ENCODE measurements around the gene SYNGAP1. TPM values are rescaled to one million over a fixed set of nuclear protein-coding genes. Genes with fewer than 3 reads are reported as not detected.

The SYNGAP1 gene
- total RNA-seq, 1 experiment from 2014 or later = 77.6 TPM

- ChIA-PET CTCF (no interaction called here), POLR2A (ENCODE audit: low non-redundant PET) (no interaction called here)
- no TSS peak for BruUV-seq (replicated peaks)
- Histone ChIP-seq H3K36me3 (ENCODE audit: insufficient read depth, low read length, poor library complexity, severe bottlenecking) (peaks cover 52% of the 10 kb centered on the region), H3K4me3 (ENCODE audit: low read depth, low read length, poor library complexity, severe bottlenecking) (no peak overlapping the region), H3K9me3 (ENCODE audit: low read depth, low read length, poor library complexity, severe bottlenecking) (no peaks in the 10 kb centered on the region), H3K27me3 (replicated peaks; ENCODE audit: insufficient read depth, low read depth, low read length, poor library complexity) (no peaks in the 10 kb centered on the region), H3K4me1 (ENCODE audit: insufficient read depth, low read length, poor library complexity, severe bottlenecking) (no peaks in the 10 kb centered on the region), H3K27ac (ENCODE audit: low read depth, low read length, poor library complexity, severe bottlenecking) (no peak overlapping the region)
- intact Hi-C loops (cut with micrococcal nuclease; ENCODE audit: unreplicated experiment) = no loop called here
- no peak for DNase-seq (ENCODE audit: low spot score)
- no peak for TF ChIP-seq EZH2 (IDR thresholded peaks at IDR 0.05; ENCODE audit: borderline replicate concordance, low read depth, low read length, poor library complexity, severe bottlenecking)
- TF ChIP-seq CTCF (conservative IDR thresholded peaks at IDR 0.05; ENCODE audit: low read depth, low read length) = no peak
Observed at GRCh38 chr6:33443619-33444504, 24.0 kb downstream of the SYNGAP1 start.

GRCh38 chr6:33445119-33445603 is 25.3 kb downstream of the SYNGAP1 start:
- ChIA-PET POLR2A (ENCODE audit: low non-redundant PET) (no interaction called here), CTCF (no interaction called here)
- Histone ChIP-seq H3K4me1 (ENCODE audit: insufficient read depth, low read length, poor library complexity, severe bottlenecking) (no peaks in the 10 kb centered on the region), H3K36me3 (ENCODE audit: insufficient read depth, low read length, poor library complexity, severe bottlenecking) (peaks cover 48% of the 10 kb centered on the region), H3K27me3 (replicated peaks; ENCODE audit: insufficient read depth, low read depth, low read length, poor library complexity) (no peaks in the 10 kb centered on the region), H3K4me3 (ENCODE audit: low read depth, low read length, poor library complexity, severe bottlenecking) (no peak overlapping the region), H3K9me3 (ENCODE audit: low read depth, low read length, poor library complexity, severe bottlenecking) (no peaks in the 10 kb centered on the region), H3K27ac (ENCODE audit: low read depth, low read length, poor library complexity, severe bottlenecking) (no peak overlapping the region)
- TF ChIP-seq EZH2 (IDR thresholded peaks at IDR 0.05; ENCODE audit: borderline replicate concordance, low read depth, low read length, poor library complexity, severe bottlenecking) = no peak
- no peak for TF ChIP-seq CTCF (conservative IDR thresholded peaks at IDR 0.05; ENCODE audit: low read depth, low read length)
- DNase-seq (ENCODE audit: low spot score) = no peak
- intact Hi-C loops (cut with micrococcal nuclease; ENCODE audit: unreplicated experiment) = no loop called here
- no TSS peak for BruUV-seq (replicated peaks)

- Histone ChIP-seq H3K36me3 (ENCODE audit: insufficient read depth, low read length, poor library complexity, severe bottlenecking) (peaks cover 44% of the 10 kb centered on the region), H3K27me3 (replicated peaks; ENCODE audit: insufficient read depth, low read depth, low read length, poor library complexity) (no peaks in the 10 kb centered on the region), H3K9me3 (ENCODE audit: low read depth, low read length, poor library complexity, severe bottlenecking) (no peaks in the 10 kb centered on the region), H3K4me3 (ENCODE audit: low read depth, low read length, poor library complexity, severe bottlenecking) (no peak overlapping the region), H3K27ac (ENCODE audit: low read depth, low read length, poor library complexity, severe bottlenecking) (no peak overlapping the region), H3K4me1 (ENCODE audit: insufficient read depth, low read length, poor library complexity, severe bottlenecking) (no peaks in the 10 kb centered on the region)
- BruUV-seq (replicated peaks) = no TSS peak
- DNase-seq (ENCODE audit: low spot score) = no peak
- intact Hi-C loops (cut with micrococcal nuclease; ENCODE audit: unreplicated experiment) = no loop called here
- no peak for TF ChIP-seq CTCF (conservative IDR thresholded peaks at IDR 0.05; ENCODE audit: low read depth, low read length)
- no peak for TF ChIP-seq EZH2 (IDR thresholded peaks at IDR 0.05; ENCODE audit: borderline replicate concordance, low read depth, low read length, poor library complexity, severe bottlenecking)
- ChIA-PET POLR2A (ENCODE audit: low non-redundant PET) (no interaction called here), CTCF (interaction anchor here (0.6 kb wide), 1 partner anchor 900 kb away, joined by 4 read pairs; no protein-coding TSS in a partner anchor)
Observed at GRCh38 chr6:33446356-33446755, 26.5 kb downstream of the SYNGAP1 start.

All from A673 (cell line).